GM19035 (cell line): ENCODE results near the gene FRMD8.
A peak's percentile ranks its signal among the peaks of the same experiment; 100 is the strongest.

ENCODE experiments used
- ATAC-seq: cut with Tn5 transposase; IDR thresholded peaks from one replicate; pipeline ENCODE4 v1.9.1; 2021; ENCODE audit not compliant: unreplicated experiment

FRMD8 gene

GRCh38 chr11:65373839-65374580 is 12.4 kb upstream of the FRMD8 start:
- ATAC-seq, result no peak

- ATAC-seq, result no peak
Measured at GRCh38 chr11:65375012-65375411, 11.4 kb upstream of the FRMD8 start.

- ATAC-seq, result no peak
Measured at GRCh38 chr11:65376138-65376713, 10.2 kb upstream of the FRMD8 start.

GRCh38 chr11:65377036-65377435 is 9.4 kb upstream of the FRMD8 start:
- ATAC-seq, result no peak

- no peak for ATAC-seq
Measured at GRCh38 chr11:65377777-65378176, 8.7 kb upstream of the FRMD8 start.

GRCh38 chr11:65378208-65378927 is 8.1 kb upstream of the FRMD8 start:
- no peak for ATAC-seq

GRCh38 chr11:65378928-65379638 is 7.4 kb upstream of the FRMD8 start:
- no peak for ATAC-seq

GRCh38 chr11:65379698-65380459 is 6.6 kb upstream of the FRMD8 start:
- ATAC-seq, result no peak

- ATAC-seq, result no peak
Measured at GRCh38 chr11:65380460-65381119, 5.8 kb upstream of the FRMD8 start.

- ATAC-seq, result peak; percentile 10
Measured at GRCh38 chr11:65381716-65382032, 4.8 kb upstream of the FRMD8 start.

- peak; percentile 63 for ATAC-seq
Measured at GRCh38 chr11:65382033-65382803, 4.2 kb upstream of the FRMD8 start, which contains the start of gene SLC25A45. TSS of gene SLC25A45 (minus strand) at chr11:65382646. CDS start at chr11:65381951, 695 bp downstream.

- ATAC-seq, result no peak
Measured at GRCh38 chr11:65382804-65383368, 3.6 kb upstream of the FRMD8 start.

GRCh38 chr11:65383778-65384177 is 2.7 kb upstream of the FRMD8 start:
- no peak for ATAC-seq

GRCh38 chr11:65384301-65384889 is 2.0 kb upstream of the FRMD8 start:
- ATAC-seq, result no peak

GRCh38 chr11:65388731-65389130 is 2.3 kb downstream of the FRMD8 start:
- no peak for ATAC-seq

- ATAC-seq, result no peak
Measured at GRCh38 chr11:65389294-65389980, 3.0 kb downstream of the FRMD8 start.

- no peak for ATAC-seq
Measured at GRCh38 chr11:65390099-65390941, 3.9 kb downstream of the FRMD8 start.
